Cerebellar nuclear complex (tissue), 1 donor: ENCODE data around the gene RNU2-63P.
"Not testable (repeated sequence)": the region's sequence is repeated elsewhere in the genome, so short reads cannot be mapped to it uniquely, and the experiment has no call there.

ENCODE experiments used
- DNase-seq, 2 experiments: peaks; one replicate each; lab custom pipeline; 2025; lab: John Stamatoyannopoulos, UW

The RNU2-63P gene

DNA sequence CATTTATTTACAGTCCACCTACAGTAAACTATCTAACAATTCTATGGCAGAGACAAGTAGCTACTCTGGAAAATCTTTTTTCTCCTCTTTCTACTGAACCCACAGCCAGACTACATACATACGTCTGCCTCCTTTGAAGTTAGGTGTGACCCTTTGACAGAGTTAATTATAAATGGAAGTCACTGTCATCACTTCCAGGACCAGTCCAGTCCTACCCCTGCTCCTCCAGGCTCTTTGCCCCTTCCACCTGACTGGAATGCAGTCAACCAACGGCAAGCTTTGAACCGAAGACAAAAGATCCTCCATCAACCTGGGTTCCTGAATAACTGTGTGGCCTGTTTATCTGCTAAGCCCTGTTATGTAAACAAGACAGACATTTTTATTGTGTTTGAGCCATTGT lies 35.2 kb downstream of the RNU2-63P start:
- not testable (repeated sequence) for DNase-seq

DNA sequence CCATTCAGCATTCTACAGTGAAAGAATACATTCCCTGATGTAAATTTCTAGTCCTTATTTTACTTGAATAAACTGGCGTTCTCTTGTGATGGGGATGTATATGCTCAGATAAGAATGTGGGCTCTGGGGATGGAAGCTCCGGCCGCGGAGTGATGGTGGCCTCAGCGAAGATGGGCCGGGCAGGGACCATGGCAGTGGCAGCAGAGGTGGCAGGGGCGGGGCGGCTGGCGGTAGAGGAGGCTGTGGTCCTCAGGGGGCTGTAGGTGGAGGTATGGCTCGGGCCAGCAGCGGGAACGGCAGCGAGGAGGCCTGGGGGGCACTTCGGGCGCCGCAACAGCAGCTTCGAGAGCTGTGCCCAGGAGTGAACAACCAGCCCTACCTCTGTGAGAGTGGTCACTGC lies 44.0 kb downstream of the RNU2-63P start:
- not testable (repeated sequence) for DNase-seq
